HepG2 (cell line): ENCODE results near the gene TOGARAM1. TPM values are rescaled to one million over a fixed set of nuclear protein-coding genes. Genes with fewer than 3 reads are reported as not detected.

Experiments used
- FOXJ3 ChIP-seq: sonication (generic); formaldehyde crosslinking; IDR thresholded peaks from 2 replicates; pipeline ENCODE4 v1.4.0; 2020; ENCODE audit warnings: missing genetic modification reagents, mild to moderate bottlenecking, borderline replicate concordance
- HOXD1 ChIP-seq: sonication (generic); formaldehyde crosslinking; IDR thresholded peaks from 2 replicates; pipeline ENCODE4 v1.5.0; 2020; ENCODE audit warnings: missing genetic modification reagents
- IRF2 ChIP-seq: IDR thresholded peaks from 2 replicates; pipeline ENCODE4 v1.6.1; 2018; ENCODE audit warnings: missing genetic modification reagents, missing compliant biosample characterization
- KDM5B ChIP-seq: sonication (generic); formaldehyde crosslinking; IDR thresholded peaks from 2 replicates; pipeline ENCODE4 v1.4.0; 2020; ENCODE audit warnings: missing genetic modification reagents, mild to moderate bottlenecking, borderline replicate concordance
- MAFK ChIP-seq, 2 experiments: IDR thresholded peaks in 1 of 2; conservative IDR thresholded peaks in 1 of 2; 2 replicates each; pipeline ENCODE4 v1.6.1; 2011; ENCODE audit warnings: improper control_type of control experiment in 2 of 2, low read length in 2 of 2
- ZNF3 ChIP-seq: IDR thresholded peaks from 2 replicates; pipeline ENCODE4 v1.7.0; 2017; ENCODE audit warnings: inconsistent platforms
- ZNF709 ChIP-seq: sonication (generic); formaldehyde crosslinking; IDR thresholded peaks from 2 replicates; pipeline ENCODE4 v1.5.0; 2020; ENCODE audit warnings: mild to moderate bottlenecking, missing genetic modification reagents
- polyA plus RNA-seq, 8 experiments: library from polyadenylated mRNA; depleted of rRNA in 3 of 8; stranded (reverse) in 7 of 8; unstranded in 1 of 8; fragments of >200 nt; fragmentation: Illumina TruSeq in 4 of 8; extraction: Trizol in 4 of 8; gene quantifications; 2 replicates each; pipeline versions ENCODE4 v1.2.1 to v1.2.3, GENCODE V29; 2011 to 2016; ENCODE audit warnings: low read depth in 4 of 8, missing spikeins in 1 of 8, mixed read lengths in 1 of 8; ENCODE audit not compliant: insufficient read depth in 1 of 8
- total RNA-seq, 5 experiments: library from RNA; depleted of rRNA; stranded (reverse); fragments of >200 nt; fragmentation: Illumina TruSeq; extraction: Trizol; gene quantifications; 2 replicates each; pipeline ENCODE4 v1.2.3, GENCODE V29; 2016; ENCODE audit warnings: low read depth in 1 of 5
- TF ChIP-seq, protein P1 (sequence below): sonication (generic); formaldehyde crosslinking; IDR thresholded peaks from 2 replicates; pipeline ENCODE4 v1.8.1; 2022; ENCODE audit warnings: low read depth, mild to moderate bottlenecking, missing genetic modification reagents
- TF ChIP-seq, protein P2 (sequence below): sonication (generic); formaldehyde crosslinking; IDR thresholded peaks from 2 replicates; pipeline ENCODE4 v1.4.0; 2020; ENCODE audit warnings: mild to moderate bottlenecking, missing genetic modification reagents
- TF ChIP-seq, protein P3 (sequence below), 2 experiments: sonication (generic) in 1 of 2; formaldehyde crosslinking in 1 of 2; IDR thresholded peaks; 2 replicates each; pipeline versions ENCODE4 v1.5.1 to v1.6.1; 2011 to 2020; ENCODE audit warnings: borderline replicate concordance in 1 of 2, low read depth in 1 of 2, low read length in 1 of 2, mild to moderate bottlenecking in 1 of 2, missing genetic modification reagents in 1 of 2, moderate library complexity in 1 of 2
- TF ChIP-seq, protein P4 (sequence below): sonication (generic); formaldehyde crosslinking; IDR thresholded peaks from 2 replicates; pipeline ENCODE4 v1.5.1; 2020; ENCODE audit warnings: missing genetic modification reagents, mild to moderate bottlenecking, borderline replicate concordance
- TF ChIP-seq, protein P5 (sequence below): IDR thresholded peaks from 2 replicates; pipeline ENCODE4 v1.6.1; 2016; ENCODE audit warnings: control low read depth
- TF ChIP-seq, protein P6 (sequence below): IDR thresholded peaks from 2 replicates; pipeline ENCODE4 v1.6.1; 2016; ENCODE audit warnings: mild to moderate bottlenecking, missing biosample characterization, missing genetic modification reagents
- TF ChIP-seq, protein P7 (sequence below): sonication (generic); formaldehyde crosslinking; IDR thresholded peaks from 2 replicates; pipeline ENCODE4 v1.5.0; 2020; ENCODE audit warnings: missing genetic modification reagents

TOGARAM1 gene
- total and polyA plus RNA-seq, 2 of the 13 experiments (the other 11 are each of a cell fraction or from before 2014, with no cell fraction given) = 5.6 to 9.8 TPM

DNA sequence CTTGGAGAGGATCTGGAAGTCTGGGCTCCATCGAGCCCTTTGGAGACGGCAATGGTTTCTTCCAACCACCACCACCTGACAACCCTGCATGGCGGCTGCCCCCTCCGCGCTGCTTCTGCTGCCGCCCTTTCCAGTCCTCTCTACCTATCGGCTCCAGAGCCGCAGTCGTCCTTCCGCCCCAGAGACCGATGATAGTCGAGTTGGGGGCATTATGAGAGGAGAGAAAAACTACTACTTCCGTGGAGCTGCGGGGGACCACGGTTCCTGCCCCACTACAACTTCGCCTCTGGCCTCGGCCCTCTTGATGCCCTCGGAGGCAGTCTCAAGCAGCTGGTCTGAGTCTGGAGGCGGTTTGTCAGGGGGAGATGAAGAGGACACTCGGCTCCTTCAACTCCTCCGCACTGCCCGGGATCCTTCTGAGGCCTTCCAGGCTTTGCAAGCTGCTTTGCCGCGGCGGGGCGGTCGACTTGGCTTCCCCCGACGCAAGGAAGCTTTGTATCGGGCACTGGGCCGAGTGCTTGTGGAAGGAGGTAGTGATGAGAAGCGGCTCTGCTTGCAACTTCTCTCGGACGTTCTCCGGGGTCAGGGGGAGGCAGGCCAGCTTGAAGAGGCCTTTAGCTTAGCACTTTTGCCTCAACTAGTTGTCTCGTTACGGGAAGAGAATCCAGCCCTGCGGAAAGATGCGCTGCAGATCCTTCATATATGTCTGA lies 499 bp downstream of the TOGARAM1 start (continued):
- no peak for TF ChIP-seq MAFK (conservative IDR thresholded peaks at IDR 0.05 in 1 of 2, IDR thresholded peaks at IDR 0.05 in 1 of 2; ENCODE audit: low read length in 2 of 2)
- TF ChIP-seq, protein P1, sequence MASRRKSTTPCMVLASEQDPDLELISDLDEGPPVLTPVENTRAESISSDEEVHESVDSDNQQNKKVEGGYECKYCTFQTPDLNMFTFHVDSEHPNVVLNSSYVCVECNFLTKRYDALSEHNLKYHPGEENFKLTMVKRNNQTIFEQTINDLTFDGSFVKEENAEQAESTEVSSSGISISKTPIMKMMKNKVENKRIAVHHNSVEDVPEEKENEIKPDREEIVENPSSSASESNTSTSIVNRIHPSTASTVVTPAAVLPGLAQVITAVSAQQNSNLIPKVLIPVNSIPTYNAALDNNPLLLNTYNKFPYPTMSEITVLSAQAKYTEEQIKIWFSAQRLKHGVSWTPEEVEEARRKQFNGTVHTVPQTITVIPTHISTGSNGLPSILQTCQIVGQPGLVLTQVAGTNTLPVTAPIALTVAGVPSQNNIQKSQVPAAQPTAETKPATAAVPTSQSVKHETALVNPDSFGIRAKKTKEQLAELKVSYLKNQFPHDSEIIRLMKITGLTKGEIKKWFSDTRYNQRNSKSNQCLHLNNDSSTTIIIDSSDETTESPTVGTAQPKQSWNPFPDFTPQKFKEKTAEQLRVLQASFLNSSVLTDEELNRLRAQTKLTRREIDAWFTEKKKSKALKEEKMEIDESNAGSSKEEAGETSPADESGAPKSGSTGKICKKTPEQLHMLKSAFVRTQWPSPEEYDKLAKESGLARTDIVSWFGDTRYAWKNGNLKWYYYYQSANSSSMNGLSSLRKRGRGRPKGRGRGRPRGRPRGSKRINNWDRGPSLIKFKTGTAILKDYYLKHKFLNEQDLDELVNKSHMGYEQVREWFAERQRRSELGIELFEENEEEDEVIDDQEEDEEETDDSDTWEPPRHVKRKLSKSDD (CRISPR knock-in tag) = peak; percentile 18; the same call in 1 of the 2 replicates
- TF ChIP-seq, protein P2, sequence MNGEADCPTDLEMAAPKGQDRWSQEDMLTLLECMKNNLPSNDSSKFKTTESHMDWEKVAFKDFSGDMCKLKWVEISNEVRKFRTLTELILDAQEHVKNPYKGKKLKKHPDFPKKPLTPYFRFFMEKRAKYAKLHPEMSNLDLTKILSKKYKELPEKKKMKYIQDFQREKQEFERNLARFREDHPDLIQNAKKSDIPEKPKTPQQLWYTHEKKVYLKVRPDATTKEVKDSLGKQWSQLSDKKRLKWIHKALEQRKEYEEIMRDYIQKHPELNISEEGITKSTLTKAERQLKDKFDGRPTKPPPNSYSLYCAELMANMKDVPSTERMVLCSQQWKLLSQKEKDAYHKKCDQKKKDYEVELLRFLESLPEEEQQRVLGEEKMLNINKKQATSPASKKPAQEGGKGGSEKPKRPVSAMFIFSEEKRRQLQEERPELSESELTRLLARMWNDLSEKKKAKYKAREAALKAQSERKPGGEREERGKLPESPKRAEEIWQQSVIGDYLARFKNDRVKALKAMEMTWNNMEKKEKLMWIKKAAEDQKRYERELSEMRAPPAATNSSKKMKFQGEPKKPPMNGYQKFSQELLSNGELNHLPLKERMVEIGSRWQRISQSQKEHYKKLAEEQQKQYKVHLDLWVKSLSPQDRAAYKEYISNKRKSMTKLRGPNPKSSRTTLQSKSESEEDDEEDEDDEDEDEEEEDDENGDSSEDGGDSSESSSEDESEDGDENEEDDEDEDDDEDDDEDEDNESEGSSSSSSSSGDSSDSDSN (CRISPR knock-in tag) = 0 out of 2 replicates have a peak, but pooled peaks have one; percentile 51
- TF ChIP-seq, protein P3, sequence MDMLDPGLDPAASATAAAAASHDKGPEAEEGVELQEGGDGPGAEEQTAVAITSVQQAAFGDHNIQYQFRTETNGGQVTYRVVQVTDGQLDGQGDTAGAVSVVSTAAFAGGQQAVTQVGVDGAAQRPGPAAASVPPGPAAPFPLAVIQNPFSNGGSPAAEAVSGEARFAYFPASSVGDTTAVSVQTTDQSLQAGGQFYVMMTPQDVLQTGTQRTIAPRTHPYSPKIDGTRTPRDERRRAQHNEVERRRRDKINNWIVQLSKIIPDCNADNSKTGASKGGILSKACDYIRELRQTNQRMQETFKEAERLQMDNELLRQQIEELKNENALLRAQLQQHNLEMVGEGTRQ (IDR thresholded peaks at IDR 0.05; ENCODE audit: low read depth, low read length) = no peak
- TF ChIP-seq, protein P3 (CRISPR knock-in tag; IDR thresholded peaks at IDR 0.05; ENCODE audit: borderline replicate concordance) = peak; percentile 88; the same call in 1 of the 2 replicates
- no peak for TF ChIP-seq ZNF3 (CRISPR knock-in tag)
- TF ChIP-seq KDM5B (CRISPR knock-in tag) = 0 out of 2 replicates have a peak, but pooled peaks have one; percentile 31
- TF ChIP-seq, protein P4, sequence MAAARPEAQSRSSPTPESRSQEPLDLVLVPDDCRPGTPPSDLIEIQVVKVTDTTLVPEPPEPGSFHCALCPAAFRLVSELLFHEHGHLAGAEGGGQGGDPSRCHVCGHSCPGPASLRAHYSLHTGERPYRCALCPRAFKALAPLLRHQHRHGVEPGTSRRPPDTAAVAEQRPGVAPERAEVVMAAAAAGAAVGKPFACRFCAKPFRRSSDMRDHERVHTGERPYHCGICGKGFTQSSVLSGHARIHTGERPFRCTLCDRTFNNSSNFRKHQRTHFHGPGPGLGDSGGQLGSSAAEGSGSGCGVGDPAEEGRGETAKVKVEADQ (CRISPR knock-in tag) = no peak
- TF ChIP-seq, protein P5, sequence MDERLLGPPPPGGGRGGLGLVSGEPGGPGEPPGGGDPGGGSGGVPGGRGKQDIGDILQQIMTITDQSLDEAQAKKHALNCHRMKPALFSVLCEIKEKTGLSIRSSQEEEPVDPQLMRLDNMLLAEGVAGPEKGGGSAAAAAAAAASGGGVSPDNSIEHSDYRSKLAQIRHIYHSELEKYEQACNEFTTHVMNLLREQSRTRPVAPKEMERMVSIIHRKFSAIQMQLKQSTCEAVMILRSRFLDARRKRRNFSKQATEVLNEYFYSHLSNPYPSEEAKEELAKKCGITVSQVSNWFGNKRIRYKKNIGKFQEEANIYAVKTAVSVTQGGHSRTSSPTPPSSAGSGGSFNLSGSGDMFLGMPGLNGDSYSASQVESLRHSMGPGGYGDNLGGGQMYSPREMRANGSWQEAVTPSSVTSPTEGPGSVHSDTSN = no peak
- 0 out of 2 replicates have a peak, but pooled peaks have one; percentile 14 for TF ChIP-seq HOXD1 (CRISPR knock-in tag)
- TF ChIP-seq FOXJ3 (CRISPR knock-in tag) = 0 out of 2 replicates have a peak, but pooled peaks have one; percentile 5
- no peak for TF ChIP-seq ZNF709
- TF ChIP-seq IRF2 = no peak
- TF ChIP-seq, protein P6, sequence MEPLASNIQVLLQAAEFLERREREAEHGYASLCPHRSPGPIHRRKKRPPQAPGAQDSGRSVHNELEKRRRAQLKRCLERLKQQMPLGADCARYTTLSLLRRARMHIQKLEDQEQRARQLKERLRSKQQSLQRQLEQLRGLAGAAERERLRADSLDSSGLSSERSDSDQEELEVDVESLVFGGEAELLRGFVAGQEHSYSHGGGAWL = no peak
- TF ChIP-seq, protein P7, sequence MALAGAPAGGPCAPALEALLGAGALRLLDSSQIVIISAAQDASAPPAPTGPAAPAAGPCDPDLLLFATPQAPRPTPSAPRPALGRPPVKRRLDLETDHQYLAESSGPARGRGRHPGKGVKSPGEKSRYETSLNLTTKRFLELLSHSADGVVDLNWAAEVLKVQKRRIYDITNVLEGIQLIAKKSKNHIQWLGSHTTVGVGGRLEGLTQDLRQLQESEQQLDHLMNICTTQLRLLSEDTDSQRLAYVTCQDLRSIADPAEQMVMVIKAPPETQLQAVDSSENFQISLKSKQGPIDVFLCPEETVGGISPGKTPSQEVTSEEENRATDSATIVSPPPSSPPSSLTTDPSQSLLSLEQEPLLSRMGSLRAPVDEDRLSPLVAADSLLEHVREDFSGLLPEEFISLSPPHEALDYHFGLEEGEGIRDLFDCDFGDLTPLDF (CRISPR knock-in tag) = peak; percentile 14; the same call in 1 of the 2 replicates
